Measurements from ENCODE around the gene CPAMD8.
"Not testable (repeated sequence)": the region's sequence is repeated elsewhere in the genome, so short reads cannot be mapped to it uniquely, and the experiment has no call there.

The CPAMD8 gene

DNA sequence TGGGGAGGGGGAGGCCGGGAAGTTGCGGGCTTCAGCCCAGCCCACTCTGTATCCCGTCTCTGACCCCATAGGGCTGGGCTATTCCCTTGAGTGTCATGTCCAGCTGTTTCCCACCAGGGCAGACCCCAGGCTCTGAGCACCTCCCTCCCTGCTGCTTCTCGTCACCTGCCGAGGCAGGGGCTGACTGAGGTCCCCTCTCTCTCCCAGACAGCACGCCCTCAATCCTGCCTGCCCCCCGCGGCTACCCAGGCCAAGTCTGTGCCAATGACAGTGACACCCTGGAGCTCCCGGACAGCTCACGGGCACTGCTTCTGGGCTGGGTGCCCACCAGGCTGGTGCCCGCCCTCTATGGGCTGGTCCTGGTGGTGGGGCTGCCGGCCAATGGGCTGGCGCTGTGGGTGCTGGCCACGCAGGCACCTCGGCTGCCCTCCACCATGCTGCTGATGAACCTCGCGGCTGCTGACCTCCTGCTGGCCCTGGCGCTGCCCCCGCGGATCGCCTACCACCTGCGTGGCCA is 137.2 kb downstream of the CPAMD8 start:
- no peak for DNase-seq

DNA sequence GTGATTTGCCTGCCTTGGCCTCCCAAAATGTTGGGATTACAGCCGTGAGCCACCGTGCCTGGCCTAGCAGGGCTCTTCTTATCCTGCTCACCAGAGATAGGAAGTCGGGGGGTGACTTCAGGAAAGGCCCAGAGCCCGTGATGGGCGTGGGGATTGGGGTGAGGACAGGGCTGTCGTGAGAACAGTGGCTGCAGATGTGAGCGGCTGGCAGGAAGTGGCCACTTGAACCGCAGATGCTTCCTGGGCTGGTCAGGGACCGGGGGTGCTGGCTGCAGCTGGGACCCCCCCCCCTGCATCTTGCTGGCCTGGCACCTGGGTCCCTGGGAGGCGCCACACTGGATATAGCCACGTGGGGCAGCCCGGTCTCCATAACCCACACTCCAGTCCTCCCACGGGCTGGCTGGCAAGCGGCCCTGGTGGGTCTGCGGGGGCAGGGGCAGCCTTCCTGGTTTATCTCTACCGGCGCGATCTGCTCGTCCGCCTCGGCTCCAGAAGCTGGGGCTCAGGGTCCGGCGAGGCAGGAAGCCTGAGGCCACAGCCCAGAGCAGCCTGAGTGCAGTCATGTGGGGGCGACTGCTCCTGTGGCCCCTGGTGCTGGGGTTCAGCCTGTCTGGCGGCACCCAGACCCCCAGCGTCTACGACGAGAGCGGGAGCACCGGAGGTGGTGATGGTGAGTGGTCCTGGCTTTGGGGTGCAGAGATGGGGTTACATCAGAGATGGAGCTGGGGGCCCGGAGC is 137.8 kb downstream of the CPAMD8 start, which contains the start of gene F2RL3:
Gene F2RL3, plus strand, starts transcription at position 371 of the 737 bp plus-strand sequence. Its CDS starts 191 bp downstream, at position 562.
- DNase-seq: no peak

DNA sequence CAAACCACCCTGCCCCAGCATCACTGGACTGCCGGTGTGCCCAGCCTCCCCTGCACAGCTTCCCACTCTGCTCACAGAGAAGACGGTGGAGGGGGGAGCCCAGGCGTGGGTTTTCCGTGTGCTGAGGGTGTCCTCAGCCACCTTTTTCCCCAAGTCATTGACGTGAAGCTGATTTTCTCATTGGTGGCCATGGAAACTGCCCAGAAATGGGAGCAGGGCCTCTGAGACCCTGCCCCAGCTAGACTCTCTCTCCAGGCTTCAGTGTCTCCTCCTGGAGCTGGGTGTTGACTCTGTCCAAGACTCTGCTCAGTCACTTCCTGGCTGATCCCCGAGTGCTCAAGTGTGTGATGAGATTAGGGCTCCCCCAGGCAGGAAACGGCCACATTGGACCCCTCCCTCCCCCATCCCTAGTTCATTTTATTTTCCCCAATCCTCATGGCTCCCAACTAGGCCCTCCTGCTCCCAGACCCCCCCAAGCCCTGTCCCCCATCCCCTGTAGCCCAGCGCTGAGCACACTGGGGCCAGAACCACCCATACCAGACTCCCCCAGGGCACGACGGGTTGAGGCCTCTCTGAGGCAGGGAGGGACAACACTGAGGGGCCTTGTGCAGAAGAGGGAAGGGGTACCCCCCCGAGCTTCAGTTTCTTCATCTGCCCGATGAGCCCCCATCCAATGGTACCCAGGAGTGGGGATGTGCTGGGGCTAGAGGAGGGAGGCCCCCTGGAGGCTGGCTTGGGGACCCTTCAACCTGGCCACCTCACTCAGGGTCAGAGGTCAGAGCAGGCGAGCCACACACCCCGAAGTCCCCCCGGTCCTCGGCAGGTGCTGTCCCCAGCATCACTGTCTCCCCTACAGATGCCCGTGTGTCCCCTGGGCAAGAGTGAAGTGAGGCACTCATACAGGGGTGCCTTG is 139.0 kb downstream of the CPAMD8 start:
- no peak for DNase-seq

DNA sequence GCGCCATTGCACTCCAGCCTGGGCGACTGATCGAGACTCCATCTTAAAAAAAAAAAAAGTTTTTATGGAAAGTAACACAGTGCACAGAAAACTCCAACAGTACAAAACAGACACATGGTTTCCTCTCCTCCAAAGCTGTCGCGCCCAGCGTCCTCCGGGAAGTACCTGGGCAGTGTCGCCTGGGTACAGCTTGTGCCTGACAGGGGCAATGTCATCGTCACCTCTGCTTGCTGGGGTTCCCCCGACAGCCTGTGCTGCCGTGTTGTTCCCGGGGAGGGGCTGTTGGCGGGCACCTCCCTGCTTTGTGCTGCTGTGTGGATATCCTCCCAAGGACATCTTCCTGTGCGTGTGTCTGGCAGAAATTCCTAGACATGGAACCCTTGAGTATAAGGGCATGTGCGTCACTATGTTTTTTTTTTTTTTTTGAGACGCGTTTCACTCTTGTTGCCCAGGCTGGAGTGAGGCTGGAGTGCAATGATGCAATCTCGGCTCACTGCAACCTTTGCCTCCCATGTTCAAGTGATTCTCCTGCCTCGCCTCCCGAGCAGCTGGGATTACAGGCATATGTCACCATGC is 140.2 kb downstream of the CPAMD8 start:
- DNase-seq: no peak

DNA sequence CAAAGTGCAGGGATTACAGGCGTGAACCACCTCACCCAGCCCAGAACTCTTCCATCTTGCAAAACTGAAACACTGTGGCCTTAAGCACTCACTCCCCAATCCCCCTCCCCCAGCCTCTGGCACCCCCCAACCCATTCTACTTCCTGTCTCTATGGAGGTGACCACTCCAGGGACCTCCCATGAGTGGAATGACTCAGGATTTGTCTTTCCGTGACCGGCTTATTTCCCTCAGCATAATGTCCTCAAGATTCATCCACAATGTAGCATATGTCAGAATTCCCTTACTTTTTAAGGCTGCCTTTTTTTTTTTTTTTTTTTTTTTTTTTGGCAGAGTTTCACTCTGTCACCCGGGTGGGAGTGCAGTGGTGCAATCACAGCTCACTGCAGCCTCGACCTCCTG is 141.4 kb downstream of the CPAMD8 start:
- no peak for DNase-seq

DNA sequence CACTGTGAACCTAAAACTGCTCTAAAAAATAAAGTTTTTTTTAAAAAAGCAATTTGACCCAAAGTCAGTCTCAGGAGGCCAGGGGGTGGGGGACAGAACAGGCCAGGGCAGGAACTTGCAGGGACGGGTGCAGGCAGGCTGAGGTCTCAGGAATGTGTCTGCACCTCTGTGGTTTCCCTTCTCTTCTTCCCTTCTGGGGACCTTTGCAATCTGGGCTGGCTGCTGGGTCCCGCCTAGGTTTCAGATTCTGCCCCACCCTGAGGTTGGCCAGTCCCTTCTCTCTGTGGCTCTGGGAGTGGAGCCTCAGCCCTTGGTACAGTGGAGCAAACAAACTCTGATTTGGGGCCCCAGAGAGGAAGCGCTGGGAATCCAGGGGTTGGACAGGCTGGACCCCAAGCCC is 143.1 kb downstream of the CPAMD8 start:
- no peak for DNase-seq

DNA sequence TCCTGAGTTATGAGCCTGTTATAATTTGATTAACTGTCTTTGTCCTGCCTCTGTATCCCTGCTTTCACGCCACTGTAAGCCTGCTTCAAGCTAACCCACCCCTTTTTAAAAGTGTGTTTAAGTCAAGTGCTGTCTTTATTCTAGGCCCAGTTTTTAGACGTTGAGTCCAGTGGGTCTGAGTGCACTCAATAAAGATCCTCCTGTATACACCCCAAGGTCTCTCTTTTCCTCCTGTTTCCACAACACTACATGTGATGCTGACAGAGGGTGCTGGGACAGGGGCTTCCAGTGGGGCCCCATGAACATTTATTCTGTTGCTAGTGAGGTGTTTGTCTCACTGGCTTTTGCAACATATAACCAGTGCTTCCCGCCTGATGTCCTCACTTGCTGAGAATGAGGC is 144.5 kb downstream of the CPAMD8 start:
- no peak for DNase-seq

DNA sequence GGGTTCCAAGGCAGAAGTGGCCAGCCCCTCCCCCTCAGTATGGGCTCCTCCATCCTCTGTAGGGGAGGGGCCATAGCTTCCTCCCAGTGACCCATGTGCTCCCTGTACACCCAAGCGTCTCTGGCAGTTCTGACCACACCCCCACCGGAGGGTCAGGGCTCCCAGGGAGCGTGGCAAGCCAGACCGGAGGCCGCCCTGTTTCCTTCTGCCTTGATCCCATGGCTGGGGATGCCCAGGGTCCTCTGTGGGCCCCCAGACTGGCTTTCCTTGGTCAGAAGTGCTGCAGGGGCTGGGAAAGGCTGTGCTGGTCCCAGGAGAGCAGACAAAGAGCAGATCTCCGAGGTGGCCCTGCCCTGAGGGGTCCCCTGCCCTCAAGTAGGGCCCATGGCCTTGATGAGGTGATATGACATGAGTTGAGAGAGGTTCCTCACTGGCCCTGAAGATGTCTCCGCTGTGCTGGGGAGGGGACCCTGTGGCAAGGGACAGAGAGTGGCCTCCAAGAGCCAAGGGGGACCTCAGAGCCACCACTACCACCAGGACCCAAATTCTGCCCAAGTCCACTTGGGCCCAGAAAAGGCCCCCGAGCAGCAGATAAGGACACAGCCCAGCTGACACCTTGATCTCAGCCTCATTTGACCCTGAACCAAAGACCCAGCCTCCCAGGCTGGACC is 145.6 kb downstream of the CPAMD8 start:
- DNase-seq: no peak

DNA sequence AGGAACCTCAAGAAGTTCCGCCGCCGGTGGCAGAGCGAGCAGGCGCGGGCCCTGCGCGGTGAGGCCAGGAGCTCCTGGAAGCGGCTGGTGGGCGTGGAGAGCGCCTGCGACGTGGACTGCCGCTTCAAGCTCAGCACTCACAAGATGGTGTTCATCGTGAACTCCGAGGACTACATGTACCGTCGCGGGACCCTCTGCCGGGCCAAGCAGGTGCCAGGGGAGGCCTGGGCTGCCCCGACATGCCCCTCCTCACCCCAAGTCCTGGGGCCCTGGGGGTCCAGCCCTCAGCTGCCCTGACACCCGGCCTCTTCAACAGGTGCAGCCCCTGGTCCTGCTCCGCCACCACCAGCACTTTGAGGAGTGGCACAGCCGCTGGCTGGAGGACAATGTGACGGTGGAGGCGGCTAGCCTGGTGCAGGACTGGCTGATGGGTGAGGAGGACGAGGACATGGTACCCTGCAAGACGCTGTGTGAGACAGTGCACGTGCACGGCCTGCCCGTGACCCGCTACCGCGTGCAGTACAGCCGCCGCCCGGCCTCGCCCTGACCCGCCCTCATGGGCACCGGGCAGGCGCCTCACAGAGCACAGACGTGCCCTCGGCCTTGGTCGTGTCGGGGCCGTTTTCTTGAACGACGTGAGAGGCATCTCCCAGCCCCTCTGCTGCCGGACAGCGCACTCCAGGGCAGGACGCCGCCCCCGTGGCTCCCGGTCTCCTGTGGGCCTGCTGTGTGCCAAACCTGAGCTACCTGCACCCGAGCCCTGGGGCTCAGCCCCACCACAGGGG is 148.2 kb downstream of the CPAMD8 start:
- no peak for DNase-seq

DNA sequence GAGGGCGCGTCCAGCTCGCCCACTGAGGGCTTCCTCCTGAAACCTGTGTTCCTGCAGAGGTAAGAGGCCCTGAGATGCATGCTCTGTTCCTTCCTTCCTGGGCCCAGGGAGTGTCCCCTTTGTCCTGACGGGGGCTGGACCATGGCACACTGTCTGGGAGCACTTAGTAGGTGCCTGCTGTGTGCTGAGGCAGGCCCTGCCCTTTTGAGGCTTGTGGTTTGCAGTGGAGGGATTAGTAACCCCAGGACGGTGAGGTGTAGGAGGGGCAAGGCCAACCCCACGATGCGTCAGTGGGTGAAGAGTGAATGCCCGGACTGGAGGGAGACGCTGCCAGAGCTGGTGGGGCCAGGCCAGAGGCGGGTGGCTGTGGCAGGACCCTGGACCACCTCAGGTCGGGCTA is 149.0 kb downstream of the CPAMD8 start:
- no peak for DNase-seq

DNA sequence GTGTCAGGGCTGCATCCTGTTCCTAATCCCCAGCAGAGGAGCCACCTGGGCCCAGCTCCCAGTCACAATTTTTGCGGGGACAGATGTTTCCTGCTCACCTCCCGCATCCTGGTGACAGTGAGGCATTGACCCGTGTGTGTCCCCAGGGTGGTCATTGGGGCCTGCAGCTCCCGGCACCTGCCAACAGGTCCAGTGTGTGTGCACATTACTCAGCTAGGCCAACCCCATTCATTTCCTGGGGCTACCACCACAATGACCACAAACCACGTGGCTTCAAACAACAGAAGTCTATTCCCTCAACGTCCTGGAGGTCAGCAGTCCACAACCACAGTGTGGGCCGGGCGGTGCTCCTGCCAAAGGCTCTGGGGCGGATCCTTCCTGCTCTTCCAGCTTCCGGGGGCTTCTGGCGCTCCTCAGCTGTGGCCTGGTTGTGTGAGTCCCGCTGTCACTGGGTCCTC is 149.7 kb downstream of the CPAMD8 start:
- no peak for DNase-seq

DNA sequence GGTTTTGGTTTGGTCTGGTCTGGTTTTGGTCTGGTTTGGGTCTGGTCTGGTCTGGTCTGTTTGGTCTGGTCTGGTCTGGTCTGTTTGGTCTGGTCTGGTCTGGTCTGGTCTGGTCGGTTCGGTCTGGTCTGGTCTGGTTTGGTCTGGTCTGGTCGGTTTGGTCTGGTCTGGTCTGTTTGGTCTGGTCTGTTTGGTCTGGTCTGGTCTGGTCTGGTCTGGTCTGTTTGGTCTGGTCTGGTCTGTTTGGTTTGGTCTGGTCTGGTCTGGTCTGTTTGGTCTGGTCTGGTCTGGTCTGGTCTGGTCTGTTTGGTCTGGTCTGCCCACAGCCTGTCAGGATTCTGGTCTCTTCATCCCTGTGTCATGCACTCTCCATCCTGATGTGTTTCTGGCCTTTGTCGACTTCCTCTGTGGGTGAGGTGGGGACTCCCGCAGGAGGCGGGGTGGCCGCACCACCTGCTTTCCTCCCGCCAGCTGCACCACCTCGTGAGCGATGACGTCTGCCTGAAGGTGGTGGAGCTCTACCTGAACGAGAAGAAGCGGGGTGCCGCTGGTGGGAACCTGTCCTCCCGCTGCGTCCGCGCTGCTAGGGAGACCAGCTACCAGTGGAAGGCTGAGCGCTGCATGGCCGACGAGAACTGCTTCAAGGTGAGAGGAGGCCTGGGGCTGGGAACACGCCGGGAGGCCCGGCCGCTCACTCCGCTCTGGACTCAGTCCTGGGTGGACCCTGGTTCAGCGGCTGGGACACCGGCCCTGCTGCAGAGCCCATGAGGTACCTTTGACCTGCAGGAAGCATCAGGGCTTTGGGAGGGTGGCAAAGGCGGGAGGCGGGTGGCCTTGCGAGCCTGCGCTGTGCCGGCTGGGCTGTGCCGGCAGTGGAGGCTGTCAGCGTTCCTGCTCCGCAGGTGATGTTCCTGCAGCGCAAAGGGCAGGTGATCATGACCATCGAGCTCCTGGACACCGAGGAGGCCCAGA is 150.7 kb downstream of the CPAMD8 start:
- DNase-seq: no peak

DNA sequence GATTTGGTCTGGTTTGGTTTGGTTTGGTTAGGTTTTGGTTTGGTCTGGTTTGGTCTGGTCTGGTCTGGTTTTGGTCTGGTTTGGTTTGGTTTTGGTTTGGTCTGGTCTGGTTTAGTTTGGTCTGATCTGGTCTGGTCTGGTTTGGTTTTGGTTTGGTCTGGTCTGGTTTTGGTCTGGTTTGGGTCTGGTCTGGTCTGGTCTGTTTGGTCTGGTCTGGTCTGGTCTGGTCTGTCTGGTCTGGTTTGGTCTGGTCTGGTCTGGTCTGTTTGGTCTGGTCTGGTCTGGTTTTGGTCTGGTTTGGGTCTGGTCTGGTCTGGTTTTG is 151.7 kb downstream of the CPAMD8 start:
- DNase-seq: not testable (repeated sequence)

DNA sequence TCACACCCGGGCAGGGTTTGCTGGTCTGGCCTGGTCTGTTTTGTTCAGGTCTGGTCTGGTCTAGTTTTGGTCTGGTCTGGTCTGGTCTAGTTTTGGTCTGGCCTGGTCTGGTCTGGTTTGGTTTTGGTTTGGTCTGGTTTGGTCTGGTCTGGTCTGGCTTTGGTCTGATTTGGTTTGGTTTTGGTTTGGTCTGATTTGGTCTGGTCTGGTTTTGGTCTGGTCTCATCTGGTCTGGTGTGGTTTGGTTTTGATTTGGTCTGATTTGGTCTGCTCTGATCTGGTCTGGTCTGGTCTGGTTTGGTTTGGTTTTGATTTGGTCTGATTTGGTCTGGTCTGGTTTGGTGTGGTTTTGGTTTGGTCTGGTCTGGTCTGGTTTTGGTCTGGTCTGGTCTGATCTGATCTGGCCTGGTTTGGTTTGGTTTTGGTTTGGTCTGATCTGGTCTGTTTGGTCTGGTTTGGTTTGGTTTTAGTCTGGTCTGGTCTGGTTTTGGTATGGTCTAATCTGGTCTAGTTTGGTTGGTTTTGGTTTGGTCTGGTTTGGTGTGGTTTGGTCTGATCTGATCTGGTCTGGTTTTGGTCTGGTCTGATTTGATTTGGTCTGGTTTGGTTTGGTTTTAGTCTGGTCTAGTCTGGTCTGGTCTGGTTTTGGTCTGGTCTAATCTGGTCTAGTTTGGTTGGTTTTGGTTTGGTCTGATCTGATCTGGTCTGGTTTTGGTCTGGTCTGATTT is 152.2 kb downstream of the CPAMD8 start:
- no peak for DNase-seq

DNA sequence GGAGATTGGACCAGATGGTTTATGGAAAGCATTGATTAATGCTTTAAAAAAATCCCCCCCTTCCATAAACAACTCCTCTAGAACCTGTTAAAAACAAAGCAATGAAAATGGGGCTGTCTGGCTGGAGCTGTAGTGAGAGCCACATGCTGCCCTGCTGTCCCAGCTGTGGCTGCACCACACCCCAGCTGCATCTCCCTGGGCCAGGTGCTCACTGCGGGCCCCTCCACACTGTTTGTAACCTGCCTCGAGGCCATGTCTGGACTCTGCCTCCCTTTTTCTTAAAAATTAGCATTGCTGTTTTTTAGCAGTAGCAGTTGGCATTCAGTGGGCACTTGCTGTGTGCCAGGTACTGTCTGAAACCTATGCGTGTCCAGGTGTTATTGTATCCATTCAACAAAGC is 153.0 kb downstream of the CPAMD8 start:
- DNase-seq: no peak

DNA sequence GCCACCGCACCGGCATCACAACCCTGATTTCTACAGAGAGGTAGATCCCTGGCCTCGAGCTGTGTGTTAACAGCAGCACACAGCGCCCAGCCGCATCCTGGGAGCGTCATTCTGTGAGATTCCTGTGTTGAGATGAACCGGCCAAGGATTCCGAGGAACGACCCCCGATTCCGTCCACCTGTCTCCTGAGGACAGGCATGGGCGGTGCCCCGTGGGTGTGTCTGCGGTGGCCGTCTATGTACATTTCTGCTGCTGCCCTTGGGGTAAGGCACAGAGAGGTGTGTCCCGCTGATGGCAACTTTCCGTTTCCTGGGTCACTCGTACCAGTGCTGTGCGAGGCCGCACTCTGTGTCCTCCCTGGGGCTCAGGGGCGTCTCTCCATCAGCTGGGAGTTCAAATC is 153.9 kb downstream of the CPAMD8 start:
- DNase-seq: no peak

DNA sequence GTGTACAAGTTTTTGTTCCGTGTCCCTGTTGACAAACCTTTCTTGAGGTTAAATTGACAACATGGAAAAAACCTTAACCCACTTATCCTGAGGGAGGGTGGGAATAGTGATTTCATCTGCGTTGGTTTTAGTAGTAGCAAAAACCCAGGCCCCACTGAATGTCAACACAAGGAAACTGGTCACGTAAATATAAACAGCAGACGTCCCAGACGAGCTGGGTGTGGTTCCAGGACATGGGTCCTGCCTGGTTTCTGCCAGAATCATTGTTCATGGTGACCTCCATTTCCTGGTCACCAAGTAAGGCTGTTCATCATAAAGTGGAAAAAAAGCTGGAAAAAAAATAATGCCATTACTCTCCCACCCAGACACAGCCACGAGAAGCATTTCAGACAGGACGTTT is 154.7 kb downstream of the CPAMD8 start:
- no peak for DNase-seq

DNA sequence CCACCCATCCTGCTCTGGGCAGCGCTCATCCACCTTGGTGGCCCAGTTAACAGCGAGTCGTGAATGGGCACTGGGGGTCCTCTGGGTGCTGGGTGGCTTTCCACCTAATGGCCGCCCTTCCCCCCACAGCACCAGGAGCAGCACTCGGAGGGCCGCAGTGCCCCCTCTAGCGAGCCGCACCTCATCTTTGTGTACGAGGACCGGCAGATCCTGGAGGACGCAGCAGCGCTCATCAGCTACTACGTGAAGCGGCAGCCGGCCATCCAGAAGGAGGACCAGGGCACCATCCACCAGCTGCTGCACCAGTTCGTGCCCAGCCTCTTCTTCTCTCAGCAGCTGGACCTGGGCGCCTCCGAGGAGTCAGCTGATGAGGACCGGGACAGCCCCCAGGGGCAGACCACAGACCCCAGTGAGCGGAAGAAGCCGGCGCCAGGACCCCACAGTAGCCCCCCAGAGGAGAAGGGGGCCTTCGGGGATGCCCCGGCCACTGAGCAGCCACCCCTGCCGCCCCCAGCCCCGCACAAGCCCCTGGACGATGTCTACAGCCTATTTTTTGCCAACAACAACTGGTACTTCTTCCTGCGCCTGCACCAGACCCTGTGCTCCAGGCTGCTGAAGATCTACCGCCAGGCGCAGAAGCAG is 157.2 kb downstream of the CPAMD8 start:
- DNase-seq: no peak

DNA sequence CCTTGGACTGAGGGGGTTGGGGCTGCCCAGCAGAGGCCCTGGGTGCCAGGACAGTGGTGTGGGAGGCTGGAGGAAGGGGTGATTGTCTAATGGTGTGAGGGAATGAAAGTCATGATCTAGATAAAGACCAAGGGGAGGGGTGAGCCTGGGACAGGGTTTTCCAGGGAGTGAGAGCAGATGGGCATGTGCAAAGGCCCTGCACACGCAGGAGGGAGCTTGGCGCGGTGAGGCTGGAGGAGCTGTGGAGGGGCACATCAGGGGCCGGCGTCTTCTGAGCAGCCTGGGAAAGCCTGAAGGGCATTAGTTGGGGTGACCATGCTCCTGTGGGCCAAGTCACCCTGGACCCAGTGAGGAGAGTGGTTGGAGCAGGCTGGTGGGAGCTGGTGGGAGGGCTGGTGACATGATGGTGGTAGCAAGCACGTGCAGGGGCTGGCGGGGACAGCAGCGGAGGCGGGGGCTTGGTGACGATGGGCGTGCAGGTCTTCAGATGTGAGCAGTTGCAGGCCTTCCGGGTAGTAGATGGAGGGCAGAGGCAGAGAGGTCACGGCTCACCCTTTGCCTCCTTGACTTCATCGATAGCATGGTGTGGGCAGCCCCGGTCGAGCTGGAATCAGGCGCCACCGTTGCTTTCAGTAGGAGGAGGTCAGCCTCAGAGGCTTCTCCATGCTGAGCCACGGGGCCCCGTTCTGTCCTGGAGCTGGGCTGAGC is 158.0 kb downstream of the CPAMD8 start:
- DNase-seq: no peak

Data from CD4-positive, alpha-beta T cell treated with Interleukin-4 for 4 hours (primary cell).